ENCODE data around the gene WEE2. TPM values are rescaled to one million over a fixed set of nuclear protein-coding genes. Genes with fewer than 3 reads are reported as not detected.

Gene WEE2
- total RNA-seq, 1 experiment from 2014 or later: not detected

DNA sequence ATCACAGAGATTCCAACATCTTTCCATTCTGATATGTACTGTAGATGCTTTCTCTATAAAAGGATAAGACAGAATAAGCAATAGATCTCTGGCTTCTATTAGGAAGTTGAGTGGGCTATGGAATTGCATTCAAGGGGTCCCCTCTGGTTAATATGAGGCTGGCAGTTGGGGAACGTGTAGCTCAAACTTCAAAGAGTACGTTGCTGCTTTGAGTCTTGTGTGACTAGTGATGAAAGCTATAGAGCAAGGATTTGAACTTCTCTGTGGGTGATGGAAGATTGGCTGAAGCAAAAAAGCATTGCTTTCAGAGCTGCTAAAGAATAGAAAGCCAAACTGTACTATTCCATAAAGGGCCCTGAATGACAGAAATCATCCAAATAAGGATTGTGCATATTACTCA is 6.4 kb downstream of the WEE2 start:
- POLR2A ChIA-PET: no interaction called here
- Histone ChIP-seq H3K4me1 (ENCODE audit: control insufficient read depth, insufficient read depth, low read length) (no peaks in the 10 kb centered on the region), H3K27me3 (ENCODE audit: control insufficient read depth, insufficient read depth, low read length) (peaks cover 11% of the 10 kb centered on the region; the same call in 1 of the 2 replicates), H3K4me3 (ENCODE audit: low read depth in 2 of 2, low read length in 2 of 2) (no peak overlapping the region), H3K36me3 (ENCODE audit: control insufficient read depth, insufficient read depth, low read length) (no peaks in the 10 kb centered on the region), H3K9me3 (ENCODE audit: control insufficient read depth, insufficient read depth, low read depth, low read length) (no peaks in the 10 kb centered on the region), H3K27ac (ENCODE audit: low read length) (no peak overlapping the region)
- in situ Hi-C loops (cut with HindIII; ENCODE audit: low pct_unique_long_range_greater_than_20kb, low sequenced_read_pairs): no loop called here
- CTCF ChIA-PET: interaction anchor here (0.5 kb wide), 1 partner anchor 14 kb away, joined by 6 read pairs; no protein-coding TSS in a partner anchor
- TF ChIP-seq, protein P1, sequence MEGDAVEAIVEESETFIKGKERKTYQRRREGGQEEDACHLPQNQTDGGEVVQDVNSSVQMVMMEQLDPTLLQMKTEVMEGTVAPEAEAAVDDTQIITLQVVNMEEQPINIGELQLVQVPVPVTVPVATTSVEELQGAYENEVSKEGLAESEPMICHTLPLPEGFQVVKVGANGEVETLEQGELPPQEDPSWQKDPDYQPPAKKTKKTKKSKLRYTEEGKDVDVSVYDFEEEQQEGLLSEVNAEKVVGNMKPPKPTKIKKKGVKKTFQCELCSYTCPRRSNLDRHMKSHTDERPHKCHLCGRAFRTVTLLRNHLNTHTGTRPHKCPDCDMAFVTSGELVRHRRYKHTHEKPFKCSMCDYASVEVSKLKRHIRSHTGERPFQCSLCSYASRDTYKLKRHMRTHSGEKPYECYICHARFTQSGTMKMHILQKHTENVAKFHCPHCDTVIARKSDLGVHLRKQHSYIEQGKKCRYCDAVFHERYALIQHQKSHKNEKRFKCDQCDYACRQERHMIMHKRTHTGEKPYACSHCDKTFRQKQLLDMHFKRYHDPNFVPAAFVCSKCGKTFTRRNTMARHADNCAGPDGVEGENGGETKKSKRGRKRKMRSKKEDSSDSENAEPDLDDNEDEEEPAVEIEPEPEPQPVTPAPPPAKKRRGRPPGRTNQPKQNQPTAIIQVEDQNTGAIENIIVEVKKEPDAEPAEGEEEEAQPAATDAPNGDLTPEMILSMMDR (IDR thresholded peaks at IDR 0.05): no peak
- TF ChIP-seq SIN3A (IDR thresholded peaks at IDR 0.05; ENCODE audit: borderline replicate concordance, insufficient read depth, low read depth, low read length) (no peak), POLR2AphosphoS5 (IDR thresholded peaks at IDR 0.05; ENCODE audit: low read depth, low read length) (no peak), TCF7L2 (IDR thresholded peaks at IDR 0.05; ENCODE audit: low read depth, low read length) (no peak)
- TF ChIP-seq, protein P2, sequence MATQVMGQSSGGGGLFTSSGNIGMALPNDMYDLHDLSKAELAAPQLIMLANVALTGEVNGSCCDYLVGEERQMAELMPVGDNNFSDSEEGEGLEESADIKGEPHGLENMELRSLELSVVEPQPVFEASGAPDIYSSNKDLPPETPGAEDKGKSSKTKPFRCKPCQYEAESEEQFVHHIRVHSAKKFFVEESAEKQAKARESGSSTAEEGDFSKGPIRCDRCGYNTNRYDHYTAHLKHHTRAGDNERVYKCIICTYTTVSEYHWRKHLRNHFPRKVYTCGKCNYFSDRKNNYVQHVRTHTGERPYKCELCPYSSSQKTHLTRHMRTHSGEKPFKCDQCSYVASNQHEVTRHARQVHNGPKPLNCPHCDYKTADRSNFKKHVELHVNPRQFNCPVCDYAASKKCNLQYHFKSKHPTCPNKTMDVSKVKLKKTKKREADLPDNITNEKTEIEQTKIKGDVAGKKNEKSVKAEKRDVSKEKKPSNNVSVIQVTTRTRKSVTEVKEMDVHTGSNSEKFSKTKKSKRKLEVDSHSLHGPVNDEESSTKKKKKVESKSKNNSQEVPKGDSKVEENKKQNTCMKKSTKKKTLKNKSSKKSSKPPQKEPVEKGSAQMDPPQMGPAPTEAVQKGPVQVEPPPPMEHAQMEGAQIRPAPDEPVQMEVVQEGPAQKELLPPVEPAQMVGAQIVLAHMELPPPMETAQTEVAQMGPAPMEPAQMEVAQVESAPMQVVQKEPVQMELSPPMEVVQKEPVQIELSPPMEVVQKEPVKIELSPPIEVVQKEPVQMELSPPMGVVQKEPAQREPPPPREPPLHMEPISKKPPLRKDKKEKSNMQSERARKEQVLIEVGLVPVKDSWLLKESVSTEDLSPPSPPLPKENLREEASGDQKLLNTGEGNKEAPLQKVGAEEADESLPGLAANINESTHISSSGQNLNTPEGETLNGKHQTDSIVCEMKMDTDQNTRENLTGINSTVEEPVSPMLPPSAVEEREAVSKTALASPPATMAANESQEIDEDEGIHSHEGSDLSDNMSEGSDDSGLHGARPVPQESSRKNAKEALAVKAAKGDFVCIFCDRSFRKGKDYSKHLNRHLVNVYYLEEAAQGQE (IDR thresholded peaks at IDR 0.05; ENCODE audit: insufficient read depth in 1 of 2, low read depth in 2 of 2, low read length in 1 of 2): no peak
- no TSS peak for BruUV-seq (replicated peaks)
- no peak for ATAC-seq
- intact Hi-C loops (cut with micrococcal nuclease; ENCODE audit: unreplicated experiment): no loop called here
- no peak for DNase-seq (ENCODE audit: low read depth, low spot score)

DNA sequence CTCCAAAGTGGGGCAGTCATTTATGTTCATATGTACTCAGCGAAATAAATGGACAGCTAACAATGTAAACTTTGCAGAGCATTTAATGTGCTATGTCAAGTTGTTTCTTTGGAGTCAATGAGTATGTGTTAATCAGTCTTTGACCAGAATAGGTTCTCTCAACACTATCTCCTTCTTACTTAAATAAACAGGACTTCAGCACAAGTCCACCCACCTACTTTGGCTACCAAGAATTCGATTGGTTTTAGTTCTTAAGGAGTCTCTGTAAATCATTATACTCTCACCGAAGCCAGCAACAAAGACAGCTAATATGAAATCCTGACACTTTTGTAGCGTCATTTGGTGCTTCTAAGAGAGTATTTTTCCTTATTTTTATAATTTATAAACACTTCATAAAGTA is 6.9 kb downstream of the WEE2 start:
- TF ChIP-seq, protein P1 (IDR thresholded peaks at IDR 0.05): no peak
- TF ChIP-seq SIN3A (IDR thresholded peaks at IDR 0.05; ENCODE audit: borderline replicate concordance, insufficient read depth, low read depth, low read length): no peak
- no peak for TF ChIP-seq POLR2AphosphoS5 (IDR thresholded peaks at IDR 0.05; ENCODE audit: low read depth, low read length)
- TF ChIP-seq, protein P2 (IDR thresholded peaks at IDR 0.05; ENCODE audit: insufficient read depth in 1 of 2, low read depth in 2 of 2, low read length in 1 of 2): no peak
- no peak for TF ChIP-seq TCF7L2 (IDR thresholded peaks at IDR 0.05; ENCODE audit: low read depth, low read length)
- DNase-seq (ENCODE audit: low read depth, low spot score): no peak
- Histone ChIP-seq H3K27me3 (ENCODE audit: control insufficient read depth, insufficient read depth, low read length) (peaks cover 11% of the 10 kb centered on the region; the same call in 1 of the 2 replicates), H3K9me3 (ENCODE audit: control insufficient read depth, insufficient read depth, low read depth, low read length) (no peaks in the 10 kb centered on the region), H3K4me1 (ENCODE audit: control insufficient read depth, insufficient read depth, low read length) (no peaks in the 10 kb centered on the region), H3K27ac (ENCODE audit: low read length) (no peak overlapping the region), H3K4me3 (ENCODE audit: low read depth in 2 of 2, low read length in 2 of 2) (no peak overlapping the region), H3K36me3 (ENCODE audit: control insufficient read depth, insufficient read depth, low read length) (no peaks in the 10 kb centered on the region)
- in situ Hi-C loops (cut with HindIII; ENCODE audit: low pct_unique_long_range_greater_than_20kb, low sequenced_read_pairs) (no loop called here), intact Hi-C loops (cut with micrococcal nuclease; ENCODE audit: unreplicated experiment) (no loop called here)
- ChIA-PET CTCF (interaction anchor here (0.5 kb wide), 2 partner anchors 13 to 15 kb away, joined by 5 to 6 read pairs; no protein-coding TSS in a partner anchor), POLR2A (no interaction called here)
- BruUV-seq (replicated peaks): no TSS peak
- ATAC-seq: no peak
